GM21515 (cell line): Measurements from ENCODE around the gene PTPRE.

ENCODE experiments used
- ATAC-seq: cut with Tn5 transposase; IDR thresholded peaks from one replicate; pipeline ENCODE4 v1.9.1; 2021; ENCODE audit not compliant: unreplicated experiment

Gene PTPRE

DNA sequence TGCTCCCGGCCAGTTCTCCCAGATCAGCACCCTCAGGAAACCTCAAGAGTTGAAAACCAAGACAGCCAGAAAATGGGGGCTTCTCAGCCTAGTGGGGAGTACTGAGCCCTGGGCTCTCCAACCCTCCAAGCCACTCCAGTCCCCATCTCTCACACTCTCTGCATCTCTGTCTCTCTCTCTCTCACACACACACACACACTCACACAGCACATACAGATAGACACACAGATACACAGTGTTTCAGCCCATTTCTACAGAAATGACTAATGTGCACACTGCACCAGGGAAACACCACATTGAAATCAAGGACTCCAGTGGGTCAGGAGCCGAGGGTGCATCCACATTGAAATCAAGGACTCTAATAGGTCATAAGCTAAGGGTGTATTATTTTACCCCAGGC, 111.8 kb downstream of the PTPRE start:
- no peak for ATAC-seq

DNA sequence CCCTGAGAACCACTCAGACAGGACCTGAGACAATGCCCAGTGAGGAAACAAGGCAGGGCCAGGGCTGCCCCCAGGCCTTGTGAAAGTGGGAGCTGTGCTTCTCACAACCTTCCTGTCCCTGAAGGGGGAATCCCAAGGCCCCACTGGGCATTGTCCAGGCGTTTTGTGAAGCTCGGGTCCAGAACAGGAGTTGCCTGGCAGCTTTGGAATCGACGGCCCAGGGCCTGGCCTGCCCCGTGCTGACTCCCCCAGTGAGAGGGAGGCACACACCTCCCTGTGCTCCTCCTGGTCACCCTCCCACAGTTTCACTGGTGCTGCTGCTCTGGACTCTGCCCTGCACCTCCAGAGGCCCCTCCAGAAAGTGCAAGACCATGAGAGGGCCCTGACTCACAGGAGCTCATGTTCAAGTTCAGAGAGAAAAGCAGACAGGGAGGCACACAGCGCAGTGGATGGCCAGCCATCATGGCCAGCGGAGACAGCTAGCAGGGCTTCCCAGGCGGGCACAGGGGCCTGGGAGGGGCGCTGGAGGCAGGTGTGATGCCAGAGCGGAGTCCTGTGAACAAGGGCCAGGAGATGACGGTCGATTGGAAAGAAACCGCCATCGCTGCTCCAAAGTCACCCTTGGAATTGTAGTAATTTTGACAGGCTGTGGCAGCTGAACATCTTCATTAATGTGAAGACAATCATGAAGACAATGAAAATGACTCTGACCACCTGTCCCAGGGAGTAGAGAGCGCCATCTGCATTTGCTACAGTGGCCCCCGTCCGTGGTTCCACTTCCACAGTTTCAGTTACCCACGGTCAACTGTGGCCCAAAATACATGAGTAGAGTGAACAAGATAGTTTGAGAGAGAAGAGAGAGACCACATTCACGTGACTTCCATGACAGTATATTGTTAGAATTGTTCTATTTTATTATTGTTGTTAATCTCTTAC, 115.6 kb downstream of the PTPRE start:
- ATAC-seq, result no peak

DNA sequence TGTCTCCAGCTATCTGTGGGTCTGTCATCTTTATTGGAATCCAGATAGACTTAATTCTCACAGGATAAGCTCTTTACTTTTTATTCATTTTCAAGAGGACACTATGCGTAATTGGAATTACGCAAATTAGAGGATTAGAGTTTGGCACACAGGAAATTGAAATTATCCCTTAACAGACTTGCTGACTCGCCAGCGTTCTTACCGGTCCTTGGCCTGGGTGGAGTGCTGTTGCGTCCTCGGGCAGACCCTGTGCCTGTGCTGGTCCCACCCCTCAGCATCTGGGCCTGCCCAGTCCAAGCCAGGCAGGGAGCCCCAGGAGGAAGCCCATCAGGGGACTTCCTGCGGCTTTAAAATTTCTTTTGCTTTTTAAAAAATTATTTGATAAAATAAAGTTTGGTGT, 117.5 kb downstream of the PTPRE start:
- no peak for ATAC-seq

DNA sequence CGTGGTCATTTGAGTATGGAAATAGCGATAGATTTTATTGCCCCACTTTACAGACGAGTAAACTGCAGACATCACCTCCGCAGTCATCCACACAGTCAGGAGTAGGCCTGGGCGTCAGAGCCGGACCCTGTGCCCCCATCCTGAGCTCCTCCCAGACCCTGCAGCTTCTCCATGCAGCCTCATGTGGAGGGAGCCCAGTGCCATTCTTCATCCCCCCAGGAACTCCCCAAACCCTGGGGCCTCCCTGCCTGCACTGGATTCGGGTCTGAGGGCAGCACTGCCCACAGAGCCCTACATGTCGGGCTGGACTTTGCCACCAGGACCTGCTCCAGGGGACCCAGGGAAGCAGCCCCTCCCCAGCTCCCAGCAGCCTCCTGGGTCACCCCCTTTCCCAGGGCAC, 118.5 kb downstream of the PTPRE start:
- ATAC-seq, result no peak

DNA sequence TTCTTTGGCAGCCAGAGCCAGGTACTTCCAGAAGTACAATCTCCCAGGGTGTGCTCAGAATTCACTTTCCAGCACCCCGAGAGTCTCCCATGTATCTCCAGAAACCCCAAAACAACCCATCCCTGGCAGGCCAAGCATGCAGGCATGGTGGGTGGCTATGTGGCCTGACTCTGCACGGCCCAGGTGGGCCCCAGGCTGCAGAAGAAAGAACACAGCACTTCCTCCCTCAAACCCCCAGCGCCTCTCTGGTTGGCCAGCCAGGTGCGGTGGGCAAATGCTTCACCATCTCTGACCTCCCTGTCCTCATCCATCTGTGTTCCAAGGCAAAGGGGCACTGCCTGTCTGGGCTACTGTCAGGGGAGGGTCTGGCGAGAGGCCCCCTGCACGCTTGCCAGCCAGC, 119.0 kb downstream of the PTPRE start:
- no peak for ATAC-seq

DNA sequence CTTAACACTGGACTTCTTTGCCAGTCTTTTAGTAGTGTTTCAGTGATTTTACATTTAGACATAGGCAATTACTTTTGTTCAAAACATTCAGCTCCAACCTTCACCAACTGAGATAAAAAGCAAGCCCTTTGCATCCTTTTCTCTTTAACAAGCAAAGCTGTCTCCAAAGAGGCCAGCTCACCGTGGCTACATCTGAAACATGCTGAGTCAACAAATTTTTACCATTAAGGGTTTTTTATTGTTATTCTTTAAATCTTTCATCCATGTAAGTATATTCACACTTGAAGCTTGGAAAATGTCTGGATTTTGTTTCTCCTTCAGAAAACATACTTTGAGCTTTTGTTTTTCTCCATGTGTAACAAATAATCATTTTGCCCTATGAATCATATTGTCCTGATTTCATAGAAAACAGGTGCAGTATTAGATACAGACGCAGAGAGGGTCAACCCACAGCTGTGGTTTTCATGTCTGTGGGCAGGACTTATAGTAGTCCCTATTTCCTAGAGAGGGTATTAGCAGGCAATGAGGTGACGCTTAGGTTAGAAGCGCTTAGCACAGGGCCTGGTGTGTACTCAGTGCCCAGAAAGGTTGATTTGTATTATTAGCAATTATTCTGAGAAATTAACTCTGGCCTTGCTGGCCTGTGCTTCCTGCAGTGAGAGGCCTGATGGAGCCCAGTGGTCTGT, 119.9 kb downstream of the PTPRE start:
- ATAC-seq, result no peak

DNA sequence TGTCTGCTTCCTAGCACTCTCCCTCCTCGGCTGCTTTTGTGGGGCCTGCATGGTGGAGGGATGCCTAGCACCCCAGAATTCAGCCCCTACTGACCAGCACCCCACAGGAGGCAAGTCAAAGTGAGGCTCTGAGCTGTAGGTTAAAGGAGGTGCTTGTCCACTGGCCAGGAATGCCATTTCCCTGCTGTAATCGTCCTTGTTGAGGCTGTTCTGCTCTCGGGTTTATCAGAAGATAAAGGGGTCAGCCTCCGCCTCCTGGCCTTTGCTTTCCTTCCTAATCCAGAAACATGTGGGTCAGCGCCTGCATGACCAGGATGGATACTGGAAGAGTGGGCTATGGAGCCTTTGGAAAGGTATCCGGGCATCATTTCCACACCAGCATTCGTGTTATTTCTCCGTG, 120.4 kb downstream of the PTPRE start:
- no peak for ATAC-seq

DNA sequence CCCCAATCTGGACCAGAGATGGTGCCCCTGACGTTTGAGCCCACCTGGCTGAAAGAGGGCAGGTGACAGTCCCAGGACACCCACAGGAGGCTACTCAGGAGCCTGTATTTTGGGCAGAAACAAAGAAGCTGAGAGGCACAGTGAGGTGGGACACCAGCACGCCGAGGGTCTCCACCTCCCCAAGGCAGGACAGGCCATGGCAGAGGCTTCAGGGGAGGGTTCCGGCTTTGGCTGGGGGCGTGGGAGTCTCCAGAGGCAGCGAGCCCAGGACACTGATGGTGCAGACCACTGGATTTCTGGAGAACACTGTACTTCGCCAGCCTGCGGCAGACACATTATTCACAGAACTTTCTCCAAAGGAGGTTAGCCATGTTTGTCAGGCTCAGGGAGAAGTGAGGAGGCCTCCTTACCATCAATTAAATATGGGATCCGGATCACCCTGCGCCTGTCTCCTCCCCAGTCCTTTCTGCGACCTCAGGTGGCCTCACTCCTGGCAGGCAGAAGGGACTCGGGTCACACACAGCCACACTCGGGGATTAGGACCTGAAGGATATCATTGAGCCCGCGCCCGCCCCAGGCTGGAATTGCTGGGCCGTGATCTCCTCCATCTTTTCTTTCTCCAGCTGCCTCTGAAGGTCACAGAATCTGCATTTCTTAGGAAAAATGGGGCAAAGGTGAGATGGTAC, 121.1 kb downstream of the PTPRE start:
- no peak for ATAC-seq

DNA sequence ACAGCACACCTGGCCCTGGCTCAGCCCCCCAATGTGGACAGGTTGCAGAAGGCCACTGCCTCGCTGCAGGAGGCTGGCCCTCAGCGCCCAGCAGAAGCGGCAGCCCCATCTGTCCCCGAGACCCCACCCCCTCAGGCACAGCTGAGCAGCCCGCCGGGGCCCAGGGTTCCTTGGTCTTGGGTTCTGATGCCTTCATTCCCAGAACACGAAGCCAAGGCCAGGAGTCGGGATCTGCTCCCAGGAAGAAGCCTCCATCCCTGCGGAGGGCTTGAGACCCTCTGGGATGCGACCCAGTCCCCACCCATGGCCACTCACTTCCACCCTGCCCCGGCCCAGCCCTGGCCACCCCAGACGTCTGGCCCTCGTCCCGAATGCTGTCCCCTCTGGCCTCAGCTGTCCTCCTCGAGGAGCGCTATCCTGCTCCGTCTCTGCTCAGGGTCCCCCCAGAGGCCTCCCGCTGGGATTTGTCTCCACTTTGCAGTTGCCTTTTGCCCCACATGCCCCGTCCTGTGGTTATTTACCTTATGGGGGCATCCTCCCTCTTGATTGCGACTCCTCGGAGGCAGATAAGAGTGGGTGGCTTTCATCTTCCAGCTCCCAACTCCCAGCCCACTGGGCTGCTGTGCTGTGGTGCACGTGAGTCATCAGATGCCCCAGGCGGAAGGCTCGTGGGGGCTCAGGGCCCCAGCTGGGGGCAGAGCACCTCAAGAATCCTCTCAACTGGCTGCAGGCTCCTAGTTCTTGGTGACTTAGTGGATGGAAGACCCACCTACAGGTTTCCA, 121.8 kb downstream of the PTPRE start:
- no peak for ATAC-seq

DNA sequence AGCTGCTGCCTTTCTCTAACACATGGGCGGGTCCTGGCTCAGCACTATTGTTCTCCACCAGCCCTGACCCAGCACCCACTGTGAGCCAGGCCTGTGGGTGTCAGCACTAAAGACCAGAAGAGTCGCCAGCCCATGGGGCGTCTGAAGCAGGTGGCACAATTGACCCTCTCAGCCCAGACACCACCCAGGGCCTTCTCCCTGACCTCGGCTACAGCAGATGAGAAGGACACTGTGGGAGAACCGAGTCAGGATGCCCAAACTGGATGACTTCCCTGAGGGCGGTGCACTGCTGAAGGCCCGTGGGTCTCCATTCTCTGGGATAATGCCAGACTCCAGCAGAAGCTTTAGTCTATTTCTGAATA, 122.4 kb downstream of the PTPRE start:
- ATAC-seq, result no peak

DNA sequence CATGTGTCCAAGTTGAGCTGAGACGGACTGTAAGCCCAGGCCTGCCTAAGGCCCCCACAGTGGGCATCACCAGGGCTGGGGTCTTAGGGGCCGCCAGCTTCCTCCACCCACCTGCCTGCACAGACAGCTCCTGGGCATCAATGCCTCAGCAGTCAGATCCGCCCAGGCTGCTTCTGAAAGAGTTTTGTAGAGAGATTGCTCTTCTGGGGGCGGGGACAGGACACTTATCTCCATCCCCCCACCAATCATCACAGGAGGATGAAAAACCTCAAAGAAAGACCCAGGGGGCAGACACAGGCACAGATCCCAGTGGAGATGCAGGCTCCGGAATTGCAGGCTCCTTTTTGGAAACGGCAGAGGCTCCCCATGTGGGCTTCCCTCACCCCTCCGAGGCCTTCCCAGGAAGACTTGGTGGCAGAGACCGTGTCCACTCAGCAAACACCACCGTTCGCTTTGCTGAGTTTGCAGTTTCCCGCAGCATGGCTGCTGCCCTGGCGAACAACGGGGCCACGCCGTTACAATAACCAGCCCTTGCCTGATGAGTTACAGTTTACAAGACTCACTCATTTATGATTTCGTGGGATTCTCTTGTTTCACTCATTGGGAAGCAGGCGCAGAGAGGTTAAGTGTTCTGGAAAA, 122.9 kb downstream of the PTPRE start:
- no peak for ATAC-seq

DNA sequence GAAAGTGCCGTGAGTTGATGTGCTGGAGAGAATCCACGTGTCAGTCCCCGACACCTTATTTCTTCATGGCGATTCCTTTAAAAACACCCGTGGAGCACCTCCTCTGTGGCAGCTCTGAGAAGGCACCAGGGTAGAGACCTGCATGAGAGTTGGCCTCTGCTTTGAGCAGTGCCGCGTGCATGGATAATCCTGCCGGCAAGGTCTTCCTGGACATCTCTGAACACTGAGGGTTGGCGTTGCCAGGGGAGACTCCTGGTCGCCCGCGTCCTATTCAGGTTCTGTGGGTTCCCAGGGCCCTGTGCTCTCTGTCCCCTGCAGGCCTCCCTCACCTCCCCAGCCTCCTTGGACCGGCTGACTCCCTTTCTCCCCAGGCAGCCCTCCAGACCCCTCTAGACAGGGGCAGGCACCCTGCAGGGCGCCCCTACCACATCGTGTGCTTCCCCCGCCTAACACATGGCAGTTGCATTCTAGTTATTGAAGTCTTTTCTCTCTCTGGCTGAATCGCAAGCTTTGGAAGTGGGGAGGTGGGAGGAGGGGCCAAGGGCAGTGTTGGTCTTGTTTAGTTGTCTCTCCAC, 123.7 kb downstream of the PTPRE start:
- no peak for ATAC-seq

DNA sequence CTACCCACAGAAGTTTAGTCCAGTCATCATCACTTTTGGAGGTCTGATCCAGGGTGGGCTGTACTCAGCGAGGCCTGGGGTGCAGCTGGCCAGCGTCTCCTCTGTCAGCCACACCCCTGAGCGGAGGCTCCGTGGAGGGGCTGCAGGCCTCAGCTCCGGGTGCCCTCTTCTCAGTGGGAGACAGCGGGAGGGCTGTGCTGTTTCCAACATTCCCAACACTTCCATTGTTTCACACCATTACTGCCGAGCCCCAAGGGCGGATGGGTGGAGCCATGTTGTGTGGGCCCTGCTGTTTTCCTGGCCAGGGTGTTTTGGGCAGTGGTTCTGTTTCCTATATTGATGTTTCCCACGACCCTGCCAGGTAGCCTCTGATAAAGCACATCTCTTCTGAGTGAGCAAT, 124.3 kb downstream of the PTPRE start:
- no peak for ATAC-seq

DNA sequence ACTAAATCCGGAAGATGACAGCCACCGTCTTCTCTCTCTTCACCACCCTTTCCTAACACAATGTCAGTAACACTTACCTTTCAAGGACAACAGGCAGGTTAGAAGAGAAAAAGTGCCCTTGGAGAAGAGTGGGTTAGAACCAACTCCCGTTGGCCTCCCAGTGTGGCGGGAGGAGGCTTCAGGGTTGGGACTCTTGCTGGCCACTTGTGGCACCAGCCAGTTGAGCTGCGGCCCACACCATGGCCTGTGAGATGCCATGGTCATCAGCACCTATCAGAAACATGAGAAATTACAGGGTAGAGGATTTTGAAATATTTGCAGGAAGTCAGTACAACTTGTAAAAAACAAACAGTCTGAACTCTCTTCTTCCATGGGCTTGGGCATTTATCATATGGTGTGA, 125.6 kb downstream of the PTPRE start:
- no peak for ATAC-seq

DNA sequence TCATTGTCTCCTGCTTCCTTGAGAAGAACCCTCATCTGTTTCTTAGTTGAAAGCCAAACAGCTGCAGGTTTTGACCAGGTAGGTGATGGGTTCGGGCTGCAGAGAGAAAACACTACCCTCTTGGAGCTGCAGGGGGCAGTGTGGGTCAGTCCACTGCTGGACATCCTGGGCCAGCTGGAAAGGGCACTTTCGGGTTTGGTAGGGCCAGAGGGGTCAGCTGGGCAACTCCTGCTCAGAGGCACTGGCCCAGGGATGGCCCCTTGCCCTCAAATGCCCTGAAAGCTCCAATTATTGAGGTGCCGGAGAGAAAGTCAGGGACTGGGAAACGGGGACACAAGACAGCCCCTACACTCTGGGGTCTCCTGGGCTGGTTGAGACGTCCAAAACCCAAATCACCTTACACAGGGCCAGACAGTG, 128.7 kb downstream of the PTPRE start:
- ATAC-seq, result no peak

DNA sequence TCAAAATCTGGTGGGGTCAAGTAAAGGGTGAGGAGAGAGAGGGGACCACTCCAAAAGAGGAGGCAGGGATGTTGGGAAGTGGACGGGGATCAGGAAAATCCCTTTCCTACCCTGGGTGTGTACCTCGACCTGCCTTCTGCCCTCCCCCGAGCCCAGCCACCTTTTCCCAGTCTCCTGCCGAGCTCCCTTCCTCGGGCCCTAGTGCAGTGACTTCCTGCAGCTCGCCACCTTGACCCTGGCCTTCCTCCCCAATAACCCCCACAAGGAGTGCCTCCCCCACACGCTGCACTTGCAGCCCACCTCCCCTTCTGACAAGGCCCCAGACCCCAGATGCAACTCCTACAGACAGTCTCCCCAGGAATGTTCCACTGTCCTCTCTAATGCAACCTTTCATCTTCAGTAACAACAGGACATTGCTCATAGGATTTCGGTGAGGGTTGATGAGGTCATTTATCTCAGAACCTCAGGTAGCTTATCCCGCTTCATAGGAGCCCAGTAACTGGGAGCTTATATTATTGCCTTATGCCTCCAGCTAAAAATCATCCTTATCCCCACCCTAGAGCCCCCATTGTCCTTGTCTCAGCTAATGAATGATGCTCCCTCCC, 129.2 kb downstream of the PTPRE start:
- no peak for ATAC-seq

DNA sequence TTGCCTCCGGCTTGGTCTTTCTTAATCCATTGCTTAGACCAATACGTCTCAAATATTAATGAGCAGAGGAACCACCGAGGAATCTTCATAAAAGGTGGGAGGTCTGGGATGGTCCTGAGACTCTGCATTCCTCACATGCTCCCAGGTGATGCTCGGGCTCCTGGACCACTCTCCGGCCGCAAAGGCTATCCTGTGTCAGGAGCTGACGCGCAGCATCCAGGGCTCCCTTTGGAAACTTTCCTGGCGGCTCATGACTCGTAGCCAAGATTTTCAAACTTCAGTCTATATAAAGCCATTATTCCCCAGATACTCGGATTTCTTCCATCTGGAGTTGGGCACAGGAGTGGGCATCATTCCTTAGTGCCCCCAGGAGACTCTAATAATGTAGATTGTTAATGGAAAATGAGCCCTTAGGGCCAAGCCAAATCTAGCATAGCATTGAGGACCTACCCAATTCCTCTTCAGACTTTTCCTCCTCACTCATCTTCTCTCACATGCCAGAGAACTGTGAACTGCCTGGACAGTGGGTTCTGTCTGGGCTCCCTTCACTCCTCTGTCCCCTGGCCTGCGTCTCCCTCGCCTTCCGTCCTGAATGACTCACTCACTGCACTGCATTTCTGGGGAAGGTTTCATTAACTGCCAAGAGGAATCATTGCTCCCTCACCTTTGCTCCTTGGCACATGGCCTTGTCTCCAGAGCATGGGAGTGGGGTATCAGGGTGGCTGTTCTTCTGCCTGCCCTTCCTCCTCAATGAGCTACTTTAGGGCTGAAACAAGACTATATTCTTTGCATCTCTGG, 130.0 kb downstream of the PTPRE start:
- no peak for ATAC-seq

DNA sequence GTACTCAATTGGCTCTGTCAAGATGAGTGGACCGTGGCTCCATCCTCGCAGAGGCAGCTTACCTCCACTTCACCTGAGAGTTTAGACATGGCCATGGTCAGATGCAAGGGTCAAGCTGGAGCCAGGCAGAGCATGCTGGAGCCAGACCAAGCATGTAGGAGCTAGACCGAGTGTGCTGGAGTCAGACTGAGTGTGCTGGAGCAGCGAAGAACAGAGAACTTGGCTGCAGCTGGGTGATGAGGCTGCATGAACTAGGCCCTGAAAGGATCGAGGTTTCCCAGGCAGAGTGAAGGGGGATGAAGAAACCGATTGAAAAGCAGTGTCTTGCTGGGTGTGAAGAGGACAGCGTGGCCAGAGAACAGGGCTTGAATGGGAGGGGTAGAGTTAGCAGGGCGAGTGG, 133.2 kb downstream of the PTPRE start:
- no peak for ATAC-seq

DNA sequence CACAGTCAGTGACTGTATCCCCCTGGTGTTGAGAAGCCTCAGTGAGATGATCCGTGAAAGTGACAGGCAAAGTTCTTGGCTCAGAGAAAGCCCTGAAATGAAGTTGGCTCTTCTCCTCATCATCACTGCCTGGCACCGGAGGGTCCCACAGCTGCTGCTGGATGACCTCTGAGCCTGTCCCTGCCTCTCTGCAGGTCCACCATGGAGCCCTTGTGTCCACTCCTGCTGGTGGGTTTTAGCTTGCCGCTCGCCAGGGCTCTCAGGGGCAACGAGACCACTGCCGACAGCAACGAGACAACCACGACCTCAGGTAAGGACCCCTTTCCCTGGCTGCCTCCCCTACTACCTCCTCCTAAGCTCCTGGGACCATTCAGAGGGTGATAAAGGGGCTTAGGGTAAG, 133.8 kb downstream of the PTPRE start:
- ATAC-seq, result no peak
